Articular chondrocyte of knee joint (primary cell): Measurements from ENCODE around the gene KRT14. TPM values are rescaled to one million over a fixed set of nuclear protein-coding genes. Genes with fewer than 3 reads are reported as not detected.

Experiments used
- total RNA-seq: library from RNA; depleted of rRNA; stranded (reverse); fragments of >200 nt; gene quantifications from 2 replicates; pipeline ENCODE4 v1.2.3, GENCODE V29; 2012

The KRT14 gene
- total RNA-seq: 0.78 and 1.6 TPM in 2 replicates

DNA sequence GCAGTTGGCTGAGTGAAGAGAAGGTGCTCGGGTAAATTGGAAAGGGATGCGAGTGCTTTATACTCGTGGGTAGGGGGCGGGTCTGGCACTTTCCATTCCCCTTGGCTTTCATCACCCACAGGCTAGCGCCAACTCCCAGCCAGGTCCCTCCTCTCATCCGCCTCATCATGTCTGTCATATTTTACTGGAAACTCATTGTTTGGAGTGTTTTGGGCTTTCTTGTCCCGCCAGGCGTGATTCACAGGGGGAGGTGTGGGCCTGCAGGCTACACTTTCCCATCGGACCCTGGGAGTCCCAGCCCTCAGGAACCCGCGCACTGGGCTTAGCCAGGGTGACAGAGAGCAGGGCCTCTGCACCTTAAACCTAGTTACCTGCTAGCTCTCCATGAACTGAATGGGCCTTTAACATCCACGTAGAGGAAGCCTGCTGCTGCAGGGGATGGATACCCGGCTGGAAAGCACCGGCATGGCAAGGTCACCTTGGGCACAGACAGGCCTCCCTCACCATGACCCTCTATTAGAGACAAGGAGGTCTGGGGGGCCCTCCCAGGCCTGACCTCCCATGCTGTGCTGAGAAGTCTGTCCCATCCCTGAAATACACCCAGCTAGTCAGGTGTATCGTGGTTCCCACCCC, at the start of gene KRT14:
Gene KRT14 (minus strand): TSS at position 33 of the 633 bp plus-strand sequence. CDS start 61 bp downstream, outside the sequence.

DNA sequence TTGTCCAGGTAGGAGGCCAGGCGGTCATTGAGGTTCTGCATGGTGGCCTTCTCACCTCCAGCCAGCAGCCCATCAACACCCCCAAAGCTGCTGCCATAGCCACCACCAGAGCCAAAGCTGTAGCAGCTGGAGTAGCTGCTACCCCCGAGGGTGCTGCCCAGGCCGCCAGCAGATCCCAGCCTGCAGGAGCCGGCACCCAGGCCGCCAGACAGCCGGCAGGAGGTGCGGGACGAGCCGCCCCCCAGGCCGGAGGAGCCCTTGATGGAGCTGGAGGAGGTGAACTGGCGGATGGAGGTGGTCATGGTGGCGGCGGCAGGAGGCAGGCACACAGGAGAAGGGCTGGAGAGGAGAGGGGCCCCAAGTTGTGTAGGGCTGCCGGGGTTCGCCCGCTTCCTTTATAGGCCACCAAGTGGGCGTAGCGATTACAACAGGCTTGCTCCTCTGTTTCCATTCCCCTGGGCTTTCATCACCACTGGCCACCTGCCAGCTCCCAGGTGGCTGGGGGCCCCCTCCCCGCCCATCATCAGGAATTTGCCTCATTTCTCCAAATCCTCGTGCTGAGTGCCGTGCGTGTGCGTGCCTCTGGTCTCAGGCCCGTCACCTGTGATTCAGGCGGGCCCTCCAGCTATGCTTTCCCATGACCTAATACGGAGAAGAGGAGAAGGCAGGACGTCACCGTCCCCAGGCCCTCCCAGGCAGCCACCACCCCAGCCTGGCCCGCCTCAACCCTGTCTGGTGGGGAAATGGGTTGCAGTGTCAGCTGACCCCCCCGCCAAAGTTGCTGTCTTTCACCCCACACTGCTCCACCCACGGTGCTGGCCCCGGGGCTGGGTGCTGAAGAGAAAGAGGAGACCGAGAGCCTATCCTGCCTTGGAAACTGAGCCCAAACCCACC, 37.8 kb upstream of the KRT14 start, which contains the start of gene KRT17:
Gene KRT17 (minus strand): TSS at position 368 of the 894 bp plus-strand sequence. CDS start 66 bp downstream, at position 302.

DNA sequence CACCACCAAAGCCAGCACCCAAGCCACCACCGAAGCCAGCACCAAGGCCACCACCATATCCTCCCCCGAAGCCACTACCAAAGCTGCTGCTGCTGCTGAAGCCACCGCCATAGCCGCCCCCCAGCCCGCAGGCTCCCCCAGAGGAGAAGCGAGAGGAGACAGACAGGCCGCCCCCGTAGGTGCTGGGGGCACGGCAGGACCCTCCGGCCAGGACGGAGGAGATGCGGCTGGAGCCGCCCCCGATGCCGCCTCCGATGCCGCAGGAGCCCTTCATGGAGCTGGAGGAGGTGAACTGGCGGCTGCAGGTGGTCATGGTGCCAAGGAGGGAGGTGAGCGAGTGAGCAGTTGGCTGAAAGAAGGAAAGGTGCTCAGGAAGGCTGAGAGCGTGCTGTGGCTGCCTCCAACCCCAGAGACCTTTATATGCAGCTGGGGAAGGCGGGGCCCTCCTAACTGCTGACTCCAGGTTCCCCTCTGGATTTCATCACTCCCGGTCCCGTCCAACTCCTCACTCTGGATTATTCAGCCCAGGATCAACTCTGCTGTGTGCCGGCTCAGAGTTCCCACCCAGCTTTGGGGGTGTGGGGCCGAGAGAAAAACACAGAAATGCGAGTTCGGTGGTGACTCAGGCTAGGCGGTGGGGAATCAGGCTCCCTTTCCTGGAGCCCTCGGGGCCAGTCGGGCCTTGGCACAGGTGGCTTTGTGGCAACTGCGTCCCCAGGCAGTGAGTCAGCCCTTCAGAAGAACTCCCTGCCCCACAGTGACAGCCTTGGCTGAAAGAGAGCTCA, 25.9 kb upstream of the KRT14 start, which contains the start of gene KRT16:
Gene KRT16 (minus strand): TSS at position 392 of the 785 bp plus-strand sequence. CDS start 79 bp downstream, at position 313.

DNA sequence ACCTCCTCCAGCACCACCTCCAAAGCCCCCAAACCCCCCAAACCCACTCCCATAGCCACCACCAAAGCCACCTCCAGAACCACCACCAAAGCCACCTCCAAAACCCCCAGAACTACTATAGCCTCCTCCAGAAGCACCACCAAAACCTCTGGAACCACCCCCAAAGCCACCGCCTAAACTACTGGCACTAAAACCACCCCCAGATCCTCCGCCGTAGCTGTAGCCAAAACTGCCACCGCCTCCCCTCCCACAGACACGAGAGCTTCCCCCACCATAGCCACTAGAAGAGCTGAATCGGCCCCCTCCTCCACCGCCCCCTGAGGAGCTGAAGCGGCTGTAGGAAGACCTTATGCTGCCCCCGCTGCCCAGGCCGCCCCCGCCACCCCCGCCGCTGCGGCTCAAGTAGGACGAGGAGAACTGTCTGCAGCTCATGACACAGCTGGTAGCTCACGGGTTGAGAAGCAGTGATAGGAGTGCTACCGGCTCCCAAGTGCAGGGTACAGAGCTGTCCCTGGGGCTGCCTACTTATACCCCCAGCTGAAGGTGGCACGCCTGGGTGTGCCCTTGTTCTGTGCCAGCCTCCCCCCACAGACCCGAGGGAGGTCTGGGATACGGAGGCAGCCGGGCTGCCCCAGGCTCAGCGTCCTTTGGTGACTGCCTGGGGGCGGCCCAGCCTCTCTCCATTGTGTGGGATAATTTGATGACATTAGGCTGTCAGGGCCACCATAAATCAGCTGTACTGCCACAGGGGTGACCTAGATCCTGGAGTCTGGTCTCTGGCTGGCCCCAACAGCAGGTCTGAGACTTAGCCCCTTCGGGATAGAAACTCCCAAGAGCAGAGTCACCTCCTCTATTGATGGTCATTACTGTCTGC, 14.9 kb downstream of the KRT14 start, which contains the start of gene KRT9:
Gene KRT9 (minus strand): TSS at position 499 of the 874 bp plus-strand sequence. CDS start 67 bp downstream, at position 432.

Other genes starting within 250 kb of the KRT14 start
- not detected in 2 replicates for gene KRT33A, start 236.1 kb downstream of the KRT14 start, total RNA-seq
- not detected in 2 replicates for gene KRT33B, start 217.1 kb downstream of the KRT14 start, total RNA-seq
- 0.13 TPM in 1 of 2 replicates, not detected in the other for gene KRT34, start 204.6 kb downstream of the KRT14 start, total RNA-seq
- gene KRT31, start 189.3 kb downstream of the KRT14 start, total RNA-seq: not detected in 2 replicates
- not detected in 2 replicates for gene KRT37, start 162.3 kb downstream of the KRT14 start, total RNA-seq
- gene KRT38, start 145.9 kb downstream of the KRT14 start, total RNA-seq: not detected in 2 replicates
- gene KRT32, start 119.5 kb downstream of the KRT14 start, total RNA-seq: not detected in 2 replicates
- gene KRT35, start 105.7 kb downstream of the KRT14 start, total RNA-seq: not detected in 2 replicates
- gene KRT36, start 97.0 kb downstream of the KRT14 start, total RNA-seq: not detected in 2 replicates
- gene KRT13, start 81.3 kb downstream of the KRT14 start, total RNA-seq: not detected in 2 replicates
- 0.11 TPM in 1 of 2 replicates, not detected in the other for gene KRT15, start 68.0 kb downstream of the KRT14 start, total RNA-seq
- gene KRT19, start 58.6 kb downstream of the KRT14 start, total RNA-seq: 0.26 and 1.6 TPM in 2 replicates
- not detected in 2 replicates for gene KRT9, start 14.8 kb downstream of the KRT14 start, total RNA-seq
- 2.7 and 4.1 TPM in 2 replicates for gene KRT16, start 25.9 kb upstream of the KRT14 start, total RNA-seq
- gene KRT17, start 37.7 kb upstream of the KRT14 start, total RNA-seq: 1.7 and 3.7 TPM in 2 replicates
- gene EIF1, start 102.0 kb upstream of the KRT14 start, total RNA-seq: 98.0 and 127 TPM in 2 replicates
- not detected in 2 replicates for gene GAST, start 125.4 kb upstream of the KRT14 start, total RNA-seq
- gene HAP1, start 147.7 kb upstream of the KRT14 start, total RNA-seq: 0.11 TPM in 1 of 2 replicates, not detected in the other
- 5.1 and 9.0 TPM in 2 replicates for gene JUP, start 199.8 kb upstream of the KRT14 start, total RNA-seq
- 41.6 and 49.8 TPM in 2 replicates for gene P3H4, start 225.1 kb upstream of the KRT14 start, total RNA-seq
- gene FKBP10, start 226.1 kb upstream of the KRT14 start, total RNA-seq: 340 and 384 TPM in 2 replicates
- gene NT5C3B, start 249.3 kb upstream of the KRT14 start, total RNA-seq: 77.0 and 90.6 TPM in 2 replicates